K562 (cell line): ENCODE results near the gene HOTAIR. TPM values are rescaled to one million over a fixed set of nuclear protein-coding genes. Genes with fewer than 3 reads are reported as not detected.
A peak's percentile ranks its signal among the peaks of the same experiment; 100 is the strongest.

Experiments
- ATAC-seq: fragments of 200-7000 bp; cut with Tn5 transposase; 3 replicates; pipeline ENCODE4 v1.9.1; 2020; ENCODE audit warnings: moderate library complexity
- BruUV-seq: library from RNA; stranded (reverse); fragments of 400-500 nt; replicated peaks from 2 replicates; lab custom pipeline; 2021; lab: Mats Ljungman, UMichigan
- CTCF ChIA-PET: fragments of 300-600 bp; formaldehyde crosslinking; extraction: SDS; loops from one replicate; lab custom pipeline; 2021; ENCODE audit warnings: low intra/inter-chr PET ratio; lab: Yijun Ruan, JAX
- POLR2A ChIA-PET: fragments of 300-600, 350-650 bp; sonication (Branson Sonifier 250); formaldehyde crosslinking; extraction: SDS; loops from one replicate; lab custom pipeline; 2021; ENCODE audit warnings: antibody characterized with exemption, inconsistent platforms; lab: Yijun Ruan, JAX
- DNase-seq, 4 experiments: peaks; one replicate each; pipeline versions ENCODE4 v3.0.0 to v3.0.0-alpha.2; 2011 to 2018; ENCODE audit warnings: low spot score in 3 of 4, mixed read lengths in 3 of 4; ENCODE audit errors: extremely low read depth in 1 of 4
- FAIRE-seq: peaks from 2 replicates; lab custom pipeline; 2011; peaks lifted over from hg19 to GRCh38; lab: Jason Lieb, UNC
- H2AFZ ChIP-seq: 2 replicates; pipeline ENCODE4 v1.6.0; 2011; ENCODE audit warnings: low read depth, low read length, control low read depth, inconsistent platforms
- H3K27ac ChIP-seq: fragments of 200-600 bp; 3 replicates; pipeline ENCODE4 v1.8.0; 2011; ENCODE audit warnings: low read depth, mild to moderate bottlenecking, control low read depth, inconsistent platforms, low read length, moderate library complexity, mixed read lengths; ENCODE audit errors: extremely low read depth
- H3K27me3 ChIP-seq, 2 experiments: fragments of 300-600 bp in 1 of 2; 2 replicates in 1 of 2; 3 replicates in 1 of 2; pipeline versions ENCODE4 v1.6.0 to v1.8.0; 2011; ENCODE audit warnings: inconsistent platforms in 2 of 2, low read length in 2 of 2, mild to moderate bottlenecking in 1 of 2, mixed read lengths in 1 of 2, moderate library complexity in 1 of 2; ENCODE audit not compliant: control insufficient read depth in 2 of 2, insufficient read depth in 2 of 2
- H3K36me3 ChIP-seq: fragments of 300-600 bp; 3 replicates; pipeline ENCODE4 v1.8.0; 2011; ENCODE audit warnings: mild to moderate bottlenecking, low read length, inconsistent platforms; ENCODE audit not compliant: control insufficient read depth, insufficient read depth
- H3K4me1 ChIP-seq, 2 experiments: fragments of 200-600 bp in 1 of 2; replicated peaks in 1 of 2; 2 replicates in 1 of 2; 3 replicates in 1 of 2; pipeline versions ENCODE4 v1.5.1 to v1.8.0; 2011; ENCODE audit warnings: inconsistent platforms in 2 of 2, low read length in 2 of 2, mild to moderate bottlenecking in 1 of 2, mixed read lengths in 1 of 2, moderate library complexity in 1 of 2; ENCODE audit not compliant: control insufficient read depth in 2 of 2, insufficient read depth in 2 of 2
- H3K4me2 ChIP-seq: 2 replicates; pipeline ENCODE4 v1.6.1; 2011; ENCODE audit warnings: low read length, control low read depth, inconsistent platforms, mixed read lengths; ENCODE audit not compliant: insufficient read depth
- H3K4me3 ChIP-seq: fragments of 200-600 bp; sonication (generic), shearing (Covaris generic); 2 replicates; pipeline ENCODE4 v1.5.1; 2016; ENCODE audit warnings: control low read depth, inconsistent platforms
- H3K79me2 ChIP-seq: fragments of 200-600 bp; 3 replicates; pipeline ENCODE4 v1.8.0; 2011; ENCODE audit warnings: low read length, inconsistent platforms; ENCODE audit not compliant: control insufficient read depth, insufficient read depth
- H3K9ac ChIP-seq, 2 experiments: 2 replicates each; pipeline versions ENCODE4 v1.6.0 to v1.6.1; 2011; ENCODE audit warnings: low read depth in 2 of 2, low read length in 2 of 2, control low read depth in 1 of 2, inconsistent platforms in 1 of 2, mild to moderate bottlenecking in 1 of 2, mixed read lengths in 1 of 2; ENCODE audit not compliant: insufficient read depth in 1 of 2
- H3K9me1 ChIP-seq: one replicate; pipeline ENCODE4 v1.6.0; 2011; ENCODE audit warnings: inconsistent platforms, mild to moderate bottlenecking, low read length, moderate library complexity; ENCODE audit not compliant: control insufficient read depth, insufficient read depth
- H3K9me3 ChIP-seq: replicated peaks from 2 replicates; pipeline ENCODE4 v1.5.1; 2011; ENCODE audit warnings: low read depth, low read length, inconsistent platforms; ENCODE audit not compliant: control insufficient read depth, insufficient read depth
- H4K20me1 ChIP-seq: replicated peaks from 2 replicates; pipeline ENCODE4 v1.6.1; 2011; ENCODE audit warnings: low read length, inconsistent platforms, mixed read lengths; ENCODE audit not compliant: control insufficient read depth, insufficient read depth
- CCNT2 ChIP-seq: IDR thresholded peaks from 2 replicates; pipeline ENCODE4 v1.6.1; 2011; ENCODE audit warnings: borderline replicate concordance, low read depth, mild to moderate bottlenecking, moderate library complexity, mixed read lengths, low read length; ENCODE audit not compliant: insufficient read length; ENCODE audit errors: extremely low read depth
- EGR1 ChIP-seq: fragments of 450-650 bp; conservative IDR thresholded peaks from 2 replicates; pipeline ENCODE4 v1.6.1; 2017; ENCODE audit warnings: mild to moderate bottlenecking
- HNRNPH1 ChIP-seq: fragments of 200-400 bp; formaldehyde crosslinking; optimal IDR thresholded peaks from 2 replicates; pipeline ENCODE3; 2017; ENCODE audit warnings: low read depth, mild to moderate bottlenecking, low read length, moderate library complexity
- NCOA4 ChIP-seq: fragments of 450-650 bp; IDR thresholded peaks from 2 replicates; pipeline ENCODE4 v1.6.1; 2018; ENCODE audit warnings: mild to moderate bottlenecking; ENCODE audit not compliant: partially characterized antibody
- PHB ChIP-seq: fragments of 250-450 bp; sonication (Bioruptor Pico); IDR thresholded peaks from 2 replicates; pipeline ENCODE4 v1.5.0; 2021
- POLR2G ChIP-seq: fragments of 200-400 bp; formaldehyde crosslinking; IDR thresholded peaks from 2 replicates; pipeline ENCODE4 v1.6.1; 2017; ENCODE audit warnings: low read depth, mild to moderate bottlenecking, antibody characterized with exemption, low read length, moderate library complexity
- SRF ChIP-seq, 2 experiments: fragments of 250-450, 450-650 bp in 1 of 2; sonication (Bioruptor Pico) in 1 of 2; sonication (generic) in 1 of 2; formaldehyde crosslinking; IDR thresholded peaks; 2 replicates each; pipeline versions ENCODE4 v1.5.0 to v1.5.1; 2020 to 2022; ENCODE audit warnings: mild to moderate bottlenecking in 1 of 2, missing genetic modification reagents in 1 of 2
- ZFX ChIP-seq: sonication (generic); formaldehyde crosslinking; IDR thresholded peaks from 2 replicates; pipeline ENCODE4 v1.8.0; 2022; ENCODE audit warnings: mild to moderate bottlenecking, missing genetic modification reagents, moderate library complexity
- ZNF76 ChIP-seq: fragments of 250-450 bp; sonication (Bioruptor Pico); IDR thresholded peaks from 2 replicates; pipeline ENCODE4 v1.4.0; 2020; ENCODE audit warnings: mild to moderate bottlenecking, moderate library complexity, borderline replicate concordance
- ZSCAN29 ChIP-seq: fragments of 450-650 bp; IDR thresholded peaks from 2 replicates; pipeline ENCODE4 v1.6.1; 2017
- WGBS: fragments of 100-300 bp; shearing (Covaris generic); methylation state at CpG from one replicate; pipeline ENCODE4 v1.1.6; 2016; ENCODE audit warnings: low coverage, mixed read lengths; ENCODE audit not compliant: insufficient coverage; ENCODE audit errors: missing lambda C conversion rate; 5-methylcytosine and 5-hydroxymethylcytosine counted together
- in situ Hi-C: fragments of 300-500 bp; cut with MboI; formaldehyde crosslinking; loops from 4 replicates; pipeline ENCODE4 v1.15.0; 2018; ENCODE audit warnings: inconsistent platforms, mixed read lengths
- intact Hi-C: fragments of 100-400 bp; cut with micrococcal nuclease; formaldehyde crosslinking; loops from 2 replicates; pipeline ENCODE4 v1.14.2; 2022
- polyA plus RNA-seq, 8 experiments: library from polyadenylated mRNA; depleted of rRNA in 4 of 8; stranded (reverse) in 5 of 8; unstranded in 3 of 8; fragments of >200 nt; fragmentation: Nextera tagmentation in 2 of 8; fragmentation: Illumina TruSeq in 1 of 8; extraction: Ambion mirVana in 2 of 8; extraction: Trizol in 1 of 8; gene quantifications; 2 replicates each; pipeline versions ENCODE4 v1.2.1 to v1.2.3, GENCODE V29; 2011 to 2014; ENCODE audit warnings: inconsistent platforms in 1 of 8, missing spikeins in 1 of 8
- total RNA-seq, 7 experiments: library from RNA; depleted of rRNA in 6 of 7; stranded (reverse); fragments of >200 nt in 6 of 7; fragmentation: Illumina TruSeq in 2 of 7; extraction: Trizol in 2 of 7; gene quantifications; 2 replicates each; pipeline versions ENCODE4 v1.2.1 to v1.2.3, GENCODE V29; 2011 to 2021; ENCODE audit warnings: low replicate concordance in 1 of 7
- TF ChIP-seq, protein P1 (sequence below): sonication (generic); formaldehyde crosslinking; IDR thresholded peaks from 2 replicates; pipeline ENCODE4 v1.8.1; 2023; ENCODE audit warnings: mild to moderate bottlenecking, missing genetic modification reagents
- TF ChIP-seq, protein P2 (sequence below), 2 experiments: IDR thresholded peaks; 2 replicates each; pipeline ENCODE4 v1.6.1; 2011; ENCODE audit warnings: borderline replicate concordance in 1 of 2, control low read depth in 1 of 2, low read depth in 1 of 2, low read length in 1 of 2, mild to moderate bottlenecking in 1 of 2, mixed read lengths in 1 of 2, moderate library complexity in 1 of 2; ENCODE audit not compliant: insufficient read depth in 1 of 2, insufficient read length in 1 of 2, poor library complexity in 1 of 2, severe bottlenecking in 1 of 2; ENCODE audit errors: extremely low read depth in 1 of 2

HOTAIR gene
- total and polyA plus RNA-seq, 9 of the 15 experiments (the other 6 are each of a cell fraction or from before 2014, with no cell fraction given), result 0.04 TPM; not detected in 8

DNA sequence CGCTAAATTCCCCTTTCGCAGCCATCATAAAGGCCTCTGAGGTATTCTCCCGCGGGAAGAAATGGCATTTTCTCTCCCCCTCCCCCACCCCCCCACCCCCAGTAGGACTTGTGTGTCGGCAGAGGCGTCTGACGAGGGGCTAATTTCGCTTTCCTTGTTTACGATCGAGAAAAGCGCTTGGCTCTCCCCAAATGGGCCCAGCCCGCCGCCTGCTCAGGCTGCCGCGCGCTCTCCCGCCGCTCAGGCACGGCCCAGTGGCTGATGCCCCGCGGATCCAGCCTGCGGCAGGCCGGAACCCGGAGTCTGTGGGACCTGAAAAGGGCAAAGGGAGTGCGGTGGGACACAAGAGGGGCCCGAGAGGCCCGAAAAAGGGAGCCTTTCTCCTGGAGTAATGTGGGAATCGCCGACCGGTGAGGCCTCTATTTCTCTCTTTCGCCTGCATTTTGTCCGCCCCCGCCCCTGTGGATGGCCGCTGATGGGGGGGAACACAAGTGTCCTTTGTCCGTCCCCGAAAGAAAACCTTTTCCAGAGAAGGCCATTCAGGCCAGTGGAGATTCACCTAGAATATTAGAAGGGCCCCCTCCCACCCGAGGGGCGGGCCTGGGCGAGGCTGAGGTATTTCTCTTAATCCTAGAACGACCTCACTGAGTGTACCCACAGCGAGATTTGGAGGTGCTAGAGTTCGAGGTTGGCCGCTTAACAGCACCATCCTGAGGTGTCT, 44.5 kb upstream of the HOTAIR start:
- intact Hi-C loops (loop anchor here (10.0 kb wide), 1 partner anchor 276 kb away; no protein-coding TSS in a partner anchor), in situ Hi-C loops (no loop called here)
- Histone ChIP-seq H3K4me1 (peaks cover 10 to 52% of the 10 kb centered on the region in 2 experiments), H3K9me3 (no peaks in the 10 kb centered on the region), H3K27ac (peak overlapping the region; percentile 86), H4K20me1 (no peaks in the 10 kb centered on the region), H3K9me1 (no peaks in the 10 kb centered on the region), H3K9ac (peak overlapping the region; percentile 61 to 90; a peak in 3 of 4 replicates), H3K79me2 (peaks cover 3% of the 10 kb centered on the region; the same call in 2 of the 3 replicates), H3K4me2 (no peak overlapping the region)
- no TSS peak for BruUV-seq
- CTCF ChIA-PET, result interaction anchor here (0.8 kb wide), 1 partner anchor 13 kb away, joined by 3 read pairs; no protein-coding TSS in a partner anchor
- 65% methylated on average over 29 of the region's 43 CpGs for WGBS
- peak in 3 of 4 experiments; percentile 42 to 55 (median 45) for DNase-seq
- no peak for ATAC-seq
- 0 out of 2 replicates have a peak, but pooled peaks have one; percentile 13 for TF ChIP-seq EGR1
- peak; percentile 56 for TF ChIP-seq POLR2G
- TF ChIP-seq NCOA4, result no peak
- TF ChIP-seq ZSCAN29, result no peak
- peak; percentile 17 for TF ChIP-seq CCNT2
- no peak for TF ChIP-seq PHB
- TF ChIP-seq HNRNPH1, result no peak
- TF ChIP-seq ZFX (CRISPR knock-in tag), result peak; percentile 25; the same call in 1 of the 2 replicates
- TF ChIP-seq, protein P1, sequence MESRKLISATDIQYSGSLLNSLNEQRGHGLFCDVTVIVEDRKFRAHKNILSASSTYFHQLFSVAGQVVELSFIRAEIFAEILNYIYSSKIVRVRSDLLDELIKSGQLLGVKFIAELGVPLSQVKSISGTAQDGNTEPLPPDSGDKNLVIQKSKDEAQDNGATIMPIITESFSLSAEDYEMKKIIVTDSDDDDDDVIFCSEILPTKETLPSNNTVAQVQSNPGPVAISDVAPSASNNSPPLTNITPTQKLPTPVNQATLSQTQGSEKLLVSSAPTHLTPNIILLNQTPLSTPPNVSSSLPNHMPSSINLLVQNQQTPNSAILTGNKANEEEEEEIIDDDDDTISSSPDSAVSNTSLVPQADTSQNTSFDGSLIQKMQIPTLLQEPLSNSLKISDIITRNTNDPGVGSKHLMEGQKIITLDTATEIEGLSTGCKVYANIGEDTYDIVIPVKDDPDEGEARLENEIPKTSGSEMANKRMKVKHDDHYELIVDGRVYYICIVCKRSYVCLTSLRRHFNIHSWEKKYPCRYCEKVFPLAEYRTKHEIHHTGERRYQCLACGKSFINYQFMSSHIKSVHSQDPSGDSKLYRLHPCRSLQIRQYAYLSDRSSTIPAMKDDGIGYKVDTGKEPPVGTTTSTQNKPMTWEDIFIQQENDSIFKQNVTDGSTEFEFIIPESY (CRISPR knock-in tag), result peak; percentile 97
- no peak for TF ChIP-seq SRF (CRISPR knock-in tag; IDR thresholded peaks at IDR 0.05)
- no peak for TF ChIP-seq ZNF76 (CRISPR knock-in tag)
- TF ChIP-seq, protein P2, sequence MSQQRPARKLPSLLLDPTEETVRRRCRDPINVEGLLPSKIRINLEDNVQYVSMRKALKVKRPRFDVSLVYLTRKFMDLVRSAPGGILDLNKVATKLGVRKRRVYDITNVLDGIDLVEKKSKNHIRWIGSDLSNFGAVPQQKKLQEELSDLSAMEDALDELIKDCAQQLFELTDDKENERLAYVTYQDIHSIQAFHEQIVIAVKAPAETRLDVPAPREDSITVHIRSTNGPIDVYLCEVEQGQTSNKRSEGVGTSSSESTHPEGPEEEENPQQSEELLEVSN (IDR thresholded peaks at IDR 0.05; ENCODE audit: borderline replicate concordance in 1 of 2, extremely low read depth in 1 of 2, insufficient read depth in 1 of 2, insufficient read length in 1 of 2, low read depth in 1 of 2, low read length in 1 of 2, poor library complexity in 1 of 2, severe bottlenecking in 1 of 2), result peak in 1 of 2 experiments; percentile 44
- TF ChIP-seq, all 486 proteins: peak for 6
- 0 out of 2 replicates have a peak overlapping the region, but pooled peaks have one; percentile 12 for H3K4me3 ChIP-seq
- peak overlapping the region; percentile 97; the same call in 1 of the 2 replicates for H2AFZ ChIP-seq
- H3K27me3 ChIP-seq, result no peaks in the 10 kb centered on the region
- no peak for FAIRE-seq
- POLR2A ChIA-PET, result no interaction called here
- H3K36me3 ChIP-seq, result no peaks in the 10 kb centered on the region
